Measurements from ENCODE around the gene PRKAR1B. TPM values are rescaled to one million over a fixed set of nuclear protein-coding genes. Genes with fewer than 3 reads are reported as not detected.

The PRKAR1B gene
- total and polyA plus RNA-seq, 2 donors (not counting 1 experiment from before 2014, with no cell fraction given), result 4.5 to 8.6 TPM

GRCh38 chr7:619368-619840 lies 107.7 kb downstream of the PRKAR1B start:
- Histone ChIP-seq H3K27ac (ENCODE audit: low read length in 2 of 2) (no peak overlapping the region), H4K20me1 (ENCODE audit: control insufficient read depth, insufficient read depth, low read length, poor library complexity, severe bottlenecking) (no peaks in the 10 kb centered on the region), H3K4me3 (ENCODE audit: control extremely low read depth in 1 of 5, extremely low read depth in 1 of 5, insufficient read depth in 1 of 5, low read depth in 2 of 5, low read length in 4 of 5) (no peak overlapping the region), H3K4me1 (ENCODE audit: control insufficient read depth in 2 of 2, insufficient read depth in 2 of 2, low read length in 2 of 2) (peaks cover 6 to 7% of the 10 kb centered on the region in 2 donors), H3K9ac (ENCODE audit: low read length) (no peak overlapping the region), H3K27me3 (replicated peaks in 1 of 4; ENCODE audit: control extremely low read depth in 1 of 4, control insufficient read depth in 3 of 4, insufficient read depth in 4 of 4, low read length in 3 of 4) (no peaks in the 10 kb centered on the region), H3K4me2 (replicated peaks; ENCODE audit: low read depth, low read length, poor library complexity, severe bottlenecking) (no peak overlapping the region), H3K36me3 (replicated peaks in 1 of 2; ENCODE audit: control extremely low read depth in 1 of 2, control insufficient read depth in 1 of 2, extremely low read depth in 1 of 2, insufficient read depth in 2 of 2, low read length in 1 of 2) (no peaks in the 10 kb centered on the region), H3K79me2 (ENCODE audit: control insufficient read depth, insufficient read depth, low read length) (no peaks in the 10 kb centered on the region), H2AFZ (ENCODE audit: insufficient read depth, low read depth, low read length, poor library complexity, severe bottlenecking) (no peak overlapping the region), H3K9me3 (ENCODE audit: control extremely low read depth in 1 of 3, control insufficient read depth in 2 of 3, insufficient read depth in 1 of 3, low read length in 2 of 3) (peaks cover 0 to 34% (median 14%) of the 10 kb centered on the region in 3 donors)
- no peak for TF ChIP-seq EZH2 (IDR thresholded peaks at IDR 0.05; ENCODE audit: borderline replicate concordance, insufficient read depth, low read depth, low read length, poor library complexity, severe bottlenecking)
- TF ChIP-seq, protein P1, sequence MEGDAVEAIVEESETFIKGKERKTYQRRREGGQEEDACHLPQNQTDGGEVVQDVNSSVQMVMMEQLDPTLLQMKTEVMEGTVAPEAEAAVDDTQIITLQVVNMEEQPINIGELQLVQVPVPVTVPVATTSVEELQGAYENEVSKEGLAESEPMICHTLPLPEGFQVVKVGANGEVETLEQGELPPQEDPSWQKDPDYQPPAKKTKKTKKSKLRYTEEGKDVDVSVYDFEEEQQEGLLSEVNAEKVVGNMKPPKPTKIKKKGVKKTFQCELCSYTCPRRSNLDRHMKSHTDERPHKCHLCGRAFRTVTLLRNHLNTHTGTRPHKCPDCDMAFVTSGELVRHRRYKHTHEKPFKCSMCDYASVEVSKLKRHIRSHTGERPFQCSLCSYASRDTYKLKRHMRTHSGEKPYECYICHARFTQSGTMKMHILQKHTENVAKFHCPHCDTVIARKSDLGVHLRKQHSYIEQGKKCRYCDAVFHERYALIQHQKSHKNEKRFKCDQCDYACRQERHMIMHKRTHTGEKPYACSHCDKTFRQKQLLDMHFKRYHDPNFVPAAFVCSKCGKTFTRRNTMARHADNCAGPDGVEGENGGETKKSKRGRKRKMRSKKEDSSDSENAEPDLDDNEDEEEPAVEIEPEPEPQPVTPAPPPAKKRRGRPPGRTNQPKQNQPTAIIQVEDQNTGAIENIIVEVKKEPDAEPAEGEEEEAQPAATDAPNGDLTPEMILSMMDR (IDR thresholded peaks at IDR 0.05), result no peak
- ChIA-PET POLR2A (no interaction called here), CTCF (no interaction called here)
- Mint-ChIP-seq H3K4me1 (peaks cover 10% of the 10 kb centered on the region), H3K4me3 (no peak overlapping the region), H3K27me3 (no peaks in the 10 kb centered on the region), H3K9me3 (ENCODE audit: insufficient read depth) (peaks cover 4% of the 10 kb centered on the region), H3K27ac (no peak overlapping the region)
- DNase-seq (no peak), ATAC-seq (ENCODE audit: low read depth) (no peak)
- intact Hi-C loops (cut with micrococcal nuclease), result no loop called here
- WGBS (ENCODE audit: insufficient coverage), result 96% methylated on average over 4 of the region's 5 CpGs

GRCh38 chr7:618539-619367 lies 108.3 kb downstream of the PRKAR1B start:
- ChIA-PET POLR2A (no interaction called here), CTCF (no interaction called here)
- Histone ChIP-seq H3K27me3 (replicated peaks in 1 of 4; ENCODE audit: control extremely low read depth in 1 of 4, control insufficient read depth in 3 of 4, insufficient read depth in 4 of 4, low read length in 3 of 4) (no peaks in the 10 kb centered on the region), H3K79me2 (ENCODE audit: control insufficient read depth, insufficient read depth, low read length) (no peaks in the 10 kb centered on the region), H3K27ac (ENCODE audit: low read length in 2 of 2) (no peak overlapping the region), H3K36me3 (replicated peaks in 1 of 2; ENCODE audit: control extremely low read depth in 1 of 2, control insufficient read depth in 1 of 2, extremely low read depth in 1 of 2, insufficient read depth in 2 of 2, low read length in 1 of 2) (no peaks in the 10 kb centered on the region), H3K4me1 (ENCODE audit: control insufficient read depth in 2 of 2, insufficient read depth in 2 of 2, low read length in 2 of 2) (peaks cover 6 to 7% of the 10 kb centered on the region in 2 donors), H3K4me2 (replicated peaks; ENCODE audit: low read depth, low read length, poor library complexity, severe bottlenecking) (peak overlapping the region; percentile 26), H2AFZ (ENCODE audit: insufficient read depth, low read depth, low read length, poor library complexity, severe bottlenecking) (peak overlapping the region; percentile 10), H4K20me1 (ENCODE audit: control insufficient read depth, insufficient read depth, low read length, poor library complexity, severe bottlenecking) (no peaks in the 10 kb centered on the region), H3K4me3 (ENCODE audit: control extremely low read depth in 1 of 5, extremely low read depth in 1 of 5, insufficient read depth in 1 of 5, low read depth in 2 of 5, low read length in 4 of 5) (no peak overlapping the region), H3K9me3 (ENCODE audit: control extremely low read depth in 1 of 3, control insufficient read depth in 2 of 3, insufficient read depth in 1 of 3, low read length in 2 of 3) (peaks cover 0 to 28% (median 13%) of the 10 kb centered on the region in 3 donors), H3K9ac (ENCODE audit: low read length) (no peak overlapping the region)
- DNase-seq (no peak), ATAC-seq (ENCODE audit: low read depth) (no peak)
- H3K27me3 Mint-ChIP-seq, result no peaks in the 10 kb centered on the region
- H3K4me3 Mint-ChIP-seq, result no peak overlapping the region
- H3K9me3 Mint-ChIP-seq (ENCODE audit: insufficient read depth), result peaks cover 4% of the 10 kb centered on the region
- peaks cover 10% of the 10 kb centered on the region for H3K4me1 Mint-ChIP-seq
- H3K27ac Mint-ChIP-seq, result peak overlapping the region; percentile 22
- TF ChIP-seq, protein P1 (IDR thresholded peaks at IDR 0.05), result no peak
- TF ChIP-seq EZH2 (IDR thresholded peaks at IDR 0.05; ENCODE audit: borderline replicate concordance, insufficient read depth, low read depth, low read length, poor library complexity, severe bottlenecking), result no peak
- WGBS (ENCODE audit: insufficient coverage), result 63% methylated on average over 10 of the region's 14 CpGs
- intact Hi-C loops (cut with micrococcal nuclease), result no loop called here

All from B cell (primary cell).